Stimulated activated CD8-positive, alpha-beta memory T cell treated with anti-CD3 and anti-CD28 coated beads, Interleukin-2, amount 100 ng/mL, for 1 hour (primary cell): ENCODE data around the gene SPAG9.

ENCODE experiments used
- DNase-seq, 2 donors: peaks; one replicate each; pipeline ENCODE4 v3.0.0-alpha.2; 2020; ENCODE audit warnings: low read depth in 2 of 2

Gene SPAG9

GRCh38 chr17:51035431-51035830 lies 85.2 kb downstream of the SPAG9 start:
- no peak for DNase-seq

DNA sequence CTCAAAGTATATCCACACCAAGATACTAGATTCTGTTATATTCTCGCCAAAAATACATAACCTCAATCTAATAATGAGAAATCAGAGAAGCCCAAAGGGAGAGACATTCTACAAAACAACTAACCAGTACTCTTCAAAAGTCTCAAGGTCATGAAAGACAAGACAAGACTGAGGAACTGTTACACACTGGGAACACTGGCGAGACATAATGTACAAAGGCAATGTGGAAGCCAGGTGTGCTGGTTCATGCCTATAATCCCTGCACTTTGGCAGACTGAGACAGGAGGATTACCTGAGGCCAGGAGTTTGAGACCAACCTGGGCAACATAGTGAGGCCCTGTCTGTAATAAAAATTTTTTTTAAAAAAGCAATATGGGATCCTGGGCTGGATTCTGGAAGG lies 85.9 kb downstream of the SPAG9 start:
- no peak for DNase-seq

- no peak for DNase-seq
These were observed 87.8 kb downstream of the SPAG9 start for GRCh38 chr17:51032850-51033249.

- no peak for DNase-seq
These were observed 90.9 kb downstream of the SPAG9 start for GRCh38 chr17:51029568-51030463.

GRCh38 chr17:51029142-51029541 lies 91.5 kb downstream of the SPAG9 start:
- DNase-seq, result no peak

GRCh38 chr17:51028176-51028863 lies 92.3 kb downstream of the SPAG9 start:
- DNase-seq, result no peak

- no peak for DNase-seq
These were observed 102.1 kb downstream of the SPAG9 start for GRCh38 chr17:51018541-51018940.

DNA sequence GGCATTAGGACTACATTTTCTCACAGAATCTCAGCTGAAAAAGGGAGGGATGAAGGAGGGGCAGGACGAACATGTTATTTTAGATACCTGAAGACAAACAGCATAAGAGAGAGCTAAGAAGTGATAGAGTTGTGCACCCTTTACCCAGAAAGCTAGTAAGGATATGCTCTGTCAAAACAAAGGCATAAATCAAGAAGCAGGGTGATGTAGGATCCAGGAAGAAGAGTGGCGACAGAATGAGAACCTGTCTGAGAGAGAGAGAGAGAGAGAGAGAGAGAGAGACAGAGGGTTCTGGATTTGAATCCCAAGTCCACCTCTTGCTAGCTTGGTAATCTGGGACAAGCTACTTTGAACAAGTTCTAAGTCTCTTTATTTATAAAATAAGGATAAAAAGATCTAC lies 103.4 kb downstream of the SPAG9 start:
- no peak for DNase-seq

DNA sequence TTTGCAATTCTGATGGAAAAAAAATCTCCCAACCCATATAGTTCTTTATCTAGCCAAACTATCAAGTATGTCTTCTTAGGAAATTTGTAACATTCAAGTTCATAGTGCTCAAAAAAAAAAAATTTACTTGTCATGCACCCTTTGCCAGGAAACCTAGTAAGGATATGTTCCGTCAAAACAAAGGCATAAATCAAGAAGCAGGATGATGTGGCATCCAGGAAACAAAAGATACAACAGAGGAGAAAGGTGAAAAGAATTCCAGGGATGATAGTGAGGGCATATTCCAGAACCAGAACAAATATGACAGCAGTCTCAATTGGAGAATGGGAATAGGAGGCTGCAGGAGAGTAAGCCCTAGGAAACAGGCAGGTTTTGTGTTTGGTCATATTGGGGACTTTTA lies 104.6 kb downstream of the SPAG9 start:
- no peak for DNase-seq

DNA sequence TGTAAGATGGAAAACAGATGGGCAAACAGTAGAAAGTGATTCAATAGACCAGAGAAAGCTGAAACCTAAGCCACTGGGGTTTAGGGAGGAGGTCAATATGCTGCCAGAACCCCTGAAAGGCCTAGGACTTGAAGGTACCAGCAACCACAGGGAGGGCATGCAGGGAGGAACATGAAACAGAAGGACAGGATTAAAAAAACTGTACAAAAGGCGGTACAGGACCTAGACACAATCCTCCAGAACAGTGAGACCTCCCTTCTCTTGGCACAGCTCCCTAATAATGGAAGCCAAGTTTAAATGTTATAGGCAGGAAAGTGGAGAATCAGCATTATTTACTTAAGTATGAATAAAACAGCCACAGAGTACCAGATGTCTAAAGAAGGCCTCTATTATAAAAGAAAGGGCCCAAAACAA lies 105.5 kb downstream of the SPAG9 start:
- no peak for DNase-seq

- no peak for DNase-seq
These were observed 106.5 kb downstream of the SPAG9 start for GRCh38 chr17:51014129-51014528.

DNA sequence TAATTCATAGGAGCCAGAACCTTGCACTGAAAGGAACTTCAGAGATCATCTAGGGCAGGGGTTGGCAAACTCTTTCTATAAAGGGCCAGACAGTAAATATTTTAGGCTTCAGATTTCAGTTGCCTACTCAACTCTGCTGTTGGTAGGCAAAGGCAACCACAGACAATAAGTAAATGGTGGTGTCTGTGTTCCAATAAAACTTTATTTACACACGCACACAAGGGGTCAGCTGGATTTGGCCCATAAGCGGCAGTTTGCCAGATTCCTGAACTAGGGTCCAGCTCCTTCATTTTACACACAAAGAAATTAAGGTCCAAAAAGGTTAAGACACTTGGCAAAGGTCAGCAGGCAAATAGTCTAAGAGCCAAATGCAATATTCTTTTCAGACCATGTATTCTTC lies 107.3 kb downstream of the SPAG9 start:
- DNase-seq, result no peak

DNA sequence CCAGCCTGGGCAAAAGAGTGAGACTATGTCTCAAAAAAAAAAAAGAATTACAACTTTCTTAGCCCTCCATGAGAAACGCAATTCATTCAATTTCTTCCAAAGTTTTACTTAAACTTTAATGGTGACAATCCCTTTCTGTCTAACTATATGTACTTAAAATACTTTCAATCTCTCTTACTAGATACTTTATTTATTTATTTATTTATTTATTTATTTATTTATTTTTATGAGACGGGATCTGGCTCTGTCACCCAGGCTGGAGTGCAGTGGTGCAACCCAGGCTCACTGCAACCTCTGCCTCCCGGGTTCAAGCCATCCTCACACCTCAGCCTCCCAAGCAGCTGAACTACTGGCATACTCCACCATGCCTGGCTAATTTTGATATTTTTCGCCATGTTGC lies 108.1 kb downstream of the SPAG9 start:
- DNase-seq, result no peak

- DNase-seq, result no peak
These were observed 110.4 kb downstream of the SPAG9 start for GRCh38 chr17:51010173-51010675.

DNA sequence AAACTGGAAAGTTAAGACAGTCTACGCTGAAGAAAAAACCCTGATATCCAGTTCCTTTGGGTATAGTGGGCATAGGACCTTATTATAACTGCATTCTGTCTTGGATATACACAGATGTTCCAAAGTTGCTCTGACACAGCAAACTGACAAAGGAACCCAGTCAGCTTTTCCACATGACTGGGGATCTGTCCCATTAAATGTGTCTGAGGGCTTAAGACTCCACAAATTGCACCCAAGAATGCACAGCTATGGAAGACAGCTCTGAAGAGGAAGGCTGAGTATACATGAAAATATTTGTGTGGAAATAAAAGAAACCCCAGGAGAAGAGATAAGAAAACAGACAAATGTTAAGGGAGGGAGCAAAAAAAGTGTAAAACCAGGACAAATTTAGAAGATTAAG lies 114.1 kb downstream of the SPAG9 start:
- DNase-seq, result no peak

DNA sequence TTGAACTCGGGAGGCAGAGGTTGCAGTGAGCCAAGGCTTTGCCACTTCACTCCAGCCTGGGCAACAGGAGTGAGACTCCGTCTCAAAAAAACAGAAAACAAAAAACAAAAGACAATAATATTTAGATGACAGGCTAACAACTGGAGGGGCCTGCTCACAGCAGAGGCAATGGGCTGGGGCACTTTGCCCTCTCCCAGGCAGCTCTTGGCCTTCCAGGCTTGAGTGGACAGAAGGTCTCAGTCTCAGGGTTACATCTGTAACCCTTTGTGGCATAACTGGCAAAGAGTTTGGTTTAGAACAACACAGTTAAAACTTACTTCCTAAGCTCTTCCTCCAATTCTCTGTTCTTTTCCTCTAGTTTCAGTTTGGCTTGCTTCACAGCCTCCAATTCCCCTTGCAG lies 114.9 kb downstream of the SPAG9 start:
- no peak for DNase-seq

DNA sequence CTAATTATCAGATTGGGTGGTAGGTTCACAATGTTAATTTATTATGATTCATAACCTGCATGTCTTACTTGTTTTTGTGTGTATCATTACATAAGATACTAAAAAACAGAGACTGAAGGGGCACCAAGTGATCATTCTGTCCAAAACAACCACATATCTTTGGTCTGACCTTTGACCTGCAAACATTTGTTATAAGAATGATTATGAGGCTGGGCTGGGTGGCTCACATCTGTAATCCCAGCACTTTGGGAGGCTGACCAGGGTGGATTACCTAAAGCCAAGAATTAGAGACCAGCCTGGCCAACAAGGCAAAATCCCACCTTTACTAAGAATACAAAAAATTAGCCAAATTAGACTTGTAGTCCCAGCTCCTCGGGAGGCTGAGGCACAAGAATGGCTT lies 116.4 kb downstream of the SPAG9 start:
- no peak for DNase-seq

GRCh38 chr17:51000835-51001638 lies 119.6 kb downstream of the SPAG9 start:
- no peak for DNase-seq

GRCh38 chr17:50995668-50996067 lies 125.0 kb downstream of the SPAG9 start:
- DNase-seq, result no peak

- DNase-seq, result no peak
These were observed 127.1 kb downstream of the SPAG9 start for GRCh38 chr17:50993544-50993943.

DNA sequence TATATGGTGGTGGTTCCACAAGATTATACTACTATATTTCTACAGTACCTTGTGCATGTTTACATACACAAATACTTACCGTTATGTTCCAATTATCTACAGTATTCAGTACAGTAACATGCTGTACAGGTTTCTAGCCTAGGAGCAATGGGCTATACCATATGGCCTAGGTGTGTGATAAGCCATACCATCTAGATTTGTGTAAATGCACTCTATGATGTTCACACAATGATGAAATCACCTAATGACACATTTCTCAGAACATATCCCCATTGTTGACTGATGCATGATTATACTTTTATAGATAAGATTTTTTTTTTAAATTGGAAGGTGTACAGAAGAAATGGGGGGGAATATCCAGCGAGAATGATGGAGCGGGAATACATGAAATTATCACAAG lies 131.5 kb downstream of the SPAG9 start:
- DNase-seq, result no peak

GRCh38 chr17:50988427-50988826 lies 132.2 kb downstream of the SPAG9 start:
- DNase-seq, result no peak
